ENCODE results near the gene HBE1.
"Not testable (repeated sequence)": the region's sequence is repeated elsewhere in the genome, so short reads cannot be mapped to it uniquely, and the experiment has no call there.

HBE1 gene

GRCh38 chr11:5267033-5267563, 2.6 kb downstream of the HBE1 start:
- no peak overlapping the region for H3K4me3 ChIP-seq (replicated peaks in 1 of 2; ENCODE audit: low read depth in 2 of 2, low read length in 2 of 2)
- TF ChIP-seq CTCF (IDR thresholded peaks at IDR 0.05; ENCODE audit: low read depth, low read length) = no peak
- DNase-seq (ENCODE audit: low read depth in 2 of 2) = no peak

- no peak for TF ChIP-seq CTCF (IDR thresholded peaks at IDR 0.05; ENCODE audit: low read depth, low read length)
- DNase-seq (ENCODE audit: low read depth in 2 of 2) = no peak
- H3K4me3 ChIP-seq (replicated peaks in 1 of 2; ENCODE audit: low read depth in 2 of 2, low read length in 2 of 2) = no peak overlapping the region
Measured at GRCh38 chr11:5266609-5267008, 3.1 kb downstream of the HBE1 start.

- TF ChIP-seq CTCF (IDR thresholded peaks at IDR 0.05; ENCODE audit: low read depth, low read length) = no peak
- no peak for DNase-seq (ENCODE audit: low read depth in 2 of 2)
Measured at GRCh38 chr11:5265832-5266231, 3.9 kb downstream of the HBE1 start.

GRCh38 chr11:5258543-5259262, 11.0 kb downstream of the HBE1 start:
- H3K4me3 ChIP-seq (replicated peaks in 1 of 2; ENCODE audit: low read depth in 2 of 2, low read length in 2 of 2) = no peak overlapping the region
- no peak for DNase-seq (ENCODE audit: low read depth in 2 of 2)
- no peak for TF ChIP-seq CTCF (IDR thresholded peaks at IDR 0.05; ENCODE audit: low read depth, low read length)

More at GRCh38 chr11:5265832-5266231, 3.9 kb downstream of the HBE1 start:
- H3K4me3 ChIP-seq (replicated peaks in 1 of 2; ENCODE audit: low read depth in 2 of 2, low read length in 2 of 2) = no peak overlapping the region

GRCh38 chr11:5257296-5257695, 12.4 kb downstream of the HBE1 start:
- no peak for TF ChIP-seq CTCF (IDR thresholded peaks at IDR 0.05; ENCODE audit: low read depth, low read length)
- no peak for DNase-seq (ENCODE audit: low read depth in 2 of 2)
- H3K4me3 ChIP-seq (replicated peaks in 1 of 2; ENCODE audit: low read depth in 2 of 2, low read length in 2 of 2) = no peak overlapping the region

GRCh38 chr11:5254646-5255413, 14.9 kb downstream of the HBE1 start, which contains the start of gene HBG2:
Gene HBG2, minus strand, starts transcription at chr11:5254781. Its CDS starts 53 bp downstream, at chr11:5254728.
- not testable (repeated sequence) for H3K4me3 ChIP-seq (replicated peaks in 1 of 2; ENCODE audit: low read depth in 2 of 2, low read length in 2 of 2)
- peak; percentile 30 to 58 for DNase-seq (ENCODE audit: low read depth in 2 of 2)

GRCh38 chr11:5254023-5254422, 15.7 kb downstream of the HBE1 start:
- not testable (repeated sequence) for DNase-seq (ENCODE audit: low read depth in 2 of 2); H3K4me3 ChIP-seq (replicated peaks in 1 of 2; ENCODE audit: low read depth in 2 of 2, low read length in 2 of 2)

GRCh38 chr11:5253440-5253839, 16.3 kb downstream of the HBE1 start:
- DNase-seq (ENCODE audit: low read depth in 2 of 2); H3K4me3 ChIP-seq (replicated peaks in 1 of 2; ENCODE audit: low read depth in 2 of 2, low read length in 2 of 2): not testable (repeated sequence)

Data from cardiac fibroblast (primary cell).